Erythroblast (primary cell): Measurements from ENCODE around the gene HMGB4.

Source experiments
- GATA1 ChIP-seq: IDR thresholded peaks from 2 replicates; pipeline ENCODE4 v1.6.1; 2011; ENCODE audit warnings: low read depth, mild to moderate bottlenecking, control low read depth, low read length, moderate library complexity
- POLR2A ChIP-seq: IDR thresholded peaks from 2 replicates; pipeline ENCODE4 v1.6.1; 2011; ENCODE audit warnings: mild to moderate bottlenecking, low read length

GRCh38 chr1:33886496-33886895, 22.6 kb downstream of the HMGB4 start:
- no peak for TF ChIP-seq POLR2A
- no peak for TF ChIP-seq GATA1
